ENCODE results near the gene CCNI2.

The CCNI2 gene

GRCh38 chr5:132746954-132747615 lies at the start of gene CCNI2:
Gene CCNI2, plus strand, starts transcription at chr5:132747426. Its CDS starts 70 bp downstream, at chr5:132747496.
- no peak for DNase-seq (ENCODE audit: low spot score)

GRCh38 chr5:132704875-132705274 lies 42.4 kb upstream of the CCNI2 start:
- DNase-seq (ENCODE audit: low spot score) = no peak

- DNase-seq (ENCODE audit: low spot score) = no peak
Observed at GRCh38 chr5:132708645-132709044, 38.6 kb upstream of the CCNI2 start.

GRCh38 chr5:132714456-132715307 lies 32.5 kb upstream of the CCNI2 start:
- peak; percentile 39 for DNase-seq (ENCODE audit: low spot score)

DNA sequence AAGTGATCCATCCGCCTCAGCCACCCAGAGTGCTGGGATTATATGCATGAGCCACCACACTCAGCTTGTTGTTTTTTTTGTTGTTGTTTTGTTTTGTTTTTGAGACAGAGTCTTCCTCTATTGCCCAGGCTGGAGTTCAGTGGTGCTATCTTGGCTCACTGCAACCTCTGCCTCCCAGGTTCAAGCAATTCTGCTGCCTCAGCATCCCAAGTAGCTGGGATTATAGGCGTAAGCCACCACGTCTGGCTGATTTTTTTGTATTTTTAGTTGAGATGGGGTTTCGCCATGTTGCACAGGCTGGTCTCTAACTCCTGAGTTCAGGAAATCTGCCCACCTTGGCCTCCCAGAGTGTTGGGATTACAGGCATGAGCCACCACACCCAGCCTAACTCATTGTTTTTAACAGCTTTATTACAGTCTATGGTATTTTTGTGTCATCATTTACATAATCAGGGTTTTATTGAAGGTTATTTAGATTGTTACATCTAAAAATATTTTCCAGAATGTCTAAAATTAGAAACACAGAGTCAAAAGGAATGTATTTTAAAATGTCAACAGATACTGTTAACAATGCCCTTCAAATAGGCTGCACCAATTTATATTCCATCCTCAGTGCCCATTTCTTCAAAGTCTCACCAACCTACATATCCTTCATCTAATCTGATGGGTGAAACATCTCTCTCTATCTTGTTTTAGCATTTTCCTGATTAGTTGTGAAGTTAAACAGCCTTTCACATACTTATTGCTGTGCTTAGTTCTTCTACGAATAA lies 28.5 kb upstream of the CCNI2 start:
- DNase-seq (ENCODE audit: low spot score) = no peak

DNA sequence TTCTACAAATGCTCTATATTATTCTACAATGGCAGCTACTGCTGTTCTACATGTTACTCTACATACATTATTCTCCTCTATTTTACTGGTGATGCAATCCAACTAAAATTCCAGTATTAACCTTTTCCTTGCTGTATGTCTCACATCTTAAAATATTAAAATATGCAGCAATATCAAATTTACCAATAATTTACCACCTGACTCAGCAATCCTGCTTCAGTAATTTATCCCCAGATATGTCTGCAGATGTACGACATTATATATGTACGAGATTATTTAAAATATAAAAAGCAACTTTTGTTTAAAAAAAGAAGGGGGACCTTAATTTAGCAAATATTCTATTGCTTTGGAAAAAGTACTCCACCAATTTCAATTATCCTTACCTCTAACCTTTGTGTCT lies 21.5 kb upstream of the CCNI2 start:
- no peak for DNase-seq (ENCODE audit: low spot score)

GRCh38 chr5:132729896-132730295 lies 17.3 kb upstream of the CCNI2 start:
- DNase-seq (ENCODE audit: low spot score) = no peak

DNA sequence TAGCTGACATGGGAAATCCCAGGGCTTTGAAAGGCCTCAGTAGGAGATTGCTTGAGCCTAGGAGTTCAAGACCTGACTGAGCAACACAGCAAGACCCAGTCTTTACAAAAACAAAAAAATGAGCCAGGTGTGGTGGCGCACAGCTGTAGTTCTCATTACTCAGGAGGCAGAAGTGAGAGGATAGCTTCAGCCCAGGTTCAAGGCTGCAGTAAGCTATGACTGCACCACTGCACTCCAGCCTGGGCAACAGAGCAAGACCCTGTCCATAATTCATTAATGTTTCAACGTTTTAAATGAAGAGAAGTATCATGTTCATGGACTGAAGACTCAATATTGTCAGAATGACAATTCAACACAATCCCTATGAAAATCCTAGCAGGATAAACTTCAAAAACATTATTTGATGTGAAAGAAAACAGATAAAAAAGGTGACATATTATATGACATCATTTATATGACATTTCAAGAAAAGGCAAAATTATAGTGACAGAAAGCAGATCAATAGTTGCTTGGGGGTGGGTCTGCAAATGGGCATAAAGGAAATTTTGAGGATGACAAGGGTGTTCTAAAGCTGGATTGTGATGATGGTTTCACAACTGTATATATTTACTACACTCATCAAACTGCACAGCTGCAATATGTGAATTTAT lies 13.6 kb upstream of the CCNI2 start:
- no peak for DNase-seq (ENCODE audit: low spot score)

DNA sequence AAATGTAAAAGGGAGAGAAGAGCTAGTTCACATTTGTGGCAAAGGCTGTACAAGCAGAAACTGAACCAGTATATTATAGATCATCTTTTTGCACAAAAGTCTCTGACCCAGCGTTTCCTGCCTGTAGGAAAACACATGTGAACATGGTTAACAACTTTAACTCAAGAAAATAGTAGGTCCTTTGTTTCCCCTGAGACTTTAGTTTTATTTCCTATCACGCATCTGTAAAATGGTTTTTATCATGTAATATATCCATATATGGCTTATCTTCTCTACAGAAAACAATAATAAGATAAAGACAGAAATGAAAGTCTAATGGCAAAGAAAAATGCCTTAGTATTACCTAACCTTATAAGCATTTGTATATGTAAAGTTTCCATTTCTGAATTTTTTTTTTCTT lies 12.5 kb upstream of the CCNI2 start:
- no peak for DNase-seq (ENCODE audit: low spot score)

DNA sequence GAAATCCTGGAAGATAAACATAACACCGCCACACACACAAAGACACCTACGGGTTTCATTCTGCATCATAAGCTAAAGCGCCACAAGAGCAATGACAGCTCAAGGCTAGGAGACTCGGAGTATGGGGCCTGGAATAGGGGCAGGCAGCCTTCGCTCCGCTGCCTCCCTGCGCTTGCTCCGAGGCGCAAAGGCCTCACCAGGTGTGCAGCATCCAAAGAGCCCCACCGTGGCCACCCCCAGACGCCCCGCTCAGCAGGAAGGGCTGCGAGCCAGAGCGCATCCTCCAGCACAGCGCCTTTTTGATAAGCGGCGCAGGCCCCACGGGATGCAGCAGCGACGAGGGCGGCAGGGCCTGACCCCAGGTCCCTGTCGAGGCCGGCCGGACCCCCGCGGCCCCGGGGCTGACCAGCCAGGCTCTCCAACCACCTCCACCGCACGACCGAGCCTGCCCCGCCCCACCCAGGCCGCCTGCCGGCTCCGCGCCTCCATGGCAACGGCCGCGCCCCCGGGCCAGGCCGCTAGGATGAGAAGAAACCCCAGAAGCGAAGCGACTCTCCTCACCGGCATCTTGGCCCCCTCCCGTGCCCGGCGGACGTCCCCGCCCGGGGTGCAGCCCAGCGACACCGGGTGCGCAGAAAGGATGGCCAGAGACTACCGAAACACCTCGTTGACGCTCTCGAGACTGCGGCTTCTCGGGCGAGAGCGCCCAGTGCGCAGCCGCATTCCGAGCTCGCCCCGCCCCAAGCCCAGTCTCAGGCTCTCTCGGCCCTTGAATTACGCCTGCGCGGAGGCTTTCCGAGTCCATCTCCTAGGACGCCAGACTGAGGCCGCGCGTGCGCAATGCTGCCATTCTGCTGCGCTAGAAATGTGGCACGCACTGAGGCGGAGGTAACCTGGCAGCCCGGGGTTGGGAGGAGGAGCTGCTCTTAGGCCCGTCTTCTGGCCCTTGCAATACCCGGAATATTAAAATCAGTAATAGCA lies 10.1 kb upstream of the CCNI2 start, which contains the start of gene KIF3A:
KIF3A (minus strand) TSS at position 694 of the 981 bp plus-strand sequence; CDS start at position 567, 127 bp downstream.
- DNase-seq (ENCODE audit: low spot score) = peak; percentile 97

DNA sequence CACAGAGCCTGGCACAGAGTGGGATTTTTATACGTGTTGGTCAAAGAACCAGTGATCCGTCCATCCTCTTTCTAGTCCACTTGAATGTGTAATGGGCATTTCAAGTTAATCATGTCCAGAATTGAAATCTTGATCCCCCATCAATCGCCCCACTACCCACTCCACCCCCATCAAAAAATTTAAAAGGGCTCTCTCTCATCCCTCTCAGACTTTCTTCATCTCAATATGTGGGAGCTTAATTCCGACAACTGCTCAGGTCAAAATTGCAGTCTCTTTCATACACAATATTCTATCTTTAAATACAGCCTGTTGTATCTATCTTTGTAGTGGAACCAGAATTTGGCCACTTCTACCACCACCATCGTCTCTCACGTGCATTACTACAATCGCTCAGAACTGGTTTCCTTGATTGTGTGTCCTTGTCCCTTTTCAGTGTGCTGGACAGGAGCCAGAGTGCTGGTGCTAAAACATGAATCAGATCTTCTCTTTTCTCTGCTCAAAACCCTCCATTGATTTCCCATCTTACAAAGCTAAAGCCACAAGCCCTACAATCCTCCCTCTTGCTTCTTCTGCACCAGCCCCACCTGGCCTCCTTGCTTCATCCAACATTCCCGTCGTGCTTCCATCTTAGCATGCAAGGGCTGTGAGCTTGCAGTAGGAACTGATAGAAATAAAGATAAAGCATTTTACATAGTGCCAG lies 9.1 kb upstream of the CCNI2 start:
- no peak for DNase-seq (ENCODE audit: low spot score)

- no peak for DNase-seq (ENCODE audit: low spot score)
Observed at GRCh38 chr5:132739232-132739631, 8.0 kb upstream of the CCNI2 start.

DNA sequence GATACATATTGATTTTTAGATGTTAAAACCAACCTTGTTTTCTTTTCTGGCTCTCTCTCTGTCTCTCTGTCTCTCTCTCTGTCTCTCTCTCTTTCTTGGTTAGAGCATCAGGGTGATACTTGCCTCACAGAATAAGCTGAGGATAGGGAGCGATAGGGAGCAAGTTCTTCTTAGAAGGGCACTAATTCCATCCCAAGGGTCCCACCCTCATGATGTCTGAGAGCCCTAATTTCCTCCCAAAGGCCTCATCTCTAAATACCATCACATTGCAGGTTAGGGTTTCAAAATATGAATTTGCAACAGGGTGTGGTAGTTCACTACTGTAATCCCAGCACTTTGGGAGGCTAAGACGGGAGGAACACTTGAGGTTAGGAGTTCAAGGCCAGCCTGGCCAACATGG lies 5.1 kb upstream of the CCNI2 start:
- DNase-seq (ENCODE audit: low spot score) = no peak

DNA sequence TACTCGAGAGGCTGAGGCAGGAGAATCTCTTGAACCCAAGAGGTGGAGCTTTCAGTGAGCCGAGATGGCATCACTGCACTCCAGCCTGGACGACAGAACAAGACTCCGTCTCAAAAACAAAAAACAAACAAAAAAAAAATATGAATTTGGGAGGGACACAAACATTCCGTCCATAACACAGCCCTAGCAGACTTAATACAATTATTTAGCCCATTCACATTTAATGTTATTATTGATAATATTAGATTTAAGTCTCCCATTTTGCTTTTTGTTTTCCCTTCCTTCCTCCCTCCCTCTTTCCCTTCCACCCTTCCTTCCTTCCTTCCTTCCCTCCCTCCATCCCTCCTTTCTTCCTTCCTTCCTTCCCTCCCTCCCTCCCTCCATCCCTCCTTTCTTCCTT lies 4.6 kb upstream of the CCNI2 start:
- DNase-seq (ENCODE audit: low spot score) = no peak

DNA sequence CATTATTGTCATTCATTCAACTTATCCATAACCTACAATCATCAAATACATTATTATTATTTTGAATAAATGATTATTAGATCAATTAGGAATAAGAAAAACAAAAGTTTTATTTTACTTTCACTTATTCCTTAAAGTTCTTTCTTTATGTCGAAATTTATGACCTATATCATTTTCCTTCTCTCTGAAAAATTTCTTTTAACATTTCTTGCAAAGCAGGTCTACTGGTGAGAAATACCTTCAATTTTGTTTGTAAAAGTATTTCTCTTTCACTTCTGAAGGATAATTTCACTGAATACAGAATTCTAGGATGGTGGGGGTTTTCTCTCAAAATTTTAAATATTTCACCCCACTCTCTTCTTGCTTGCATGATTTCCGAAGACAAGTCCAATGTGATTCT lies 2.6 kb upstream of the CCNI2 start:
- DNase-seq (ENCODE audit: low spot score) = no peak

- DNase-seq (ENCODE audit: low spot score) = no peak
Observed at GRCh38 chr5:132746592-132746953, 653 bp upstream of the CCNI2 start.

DNA sequence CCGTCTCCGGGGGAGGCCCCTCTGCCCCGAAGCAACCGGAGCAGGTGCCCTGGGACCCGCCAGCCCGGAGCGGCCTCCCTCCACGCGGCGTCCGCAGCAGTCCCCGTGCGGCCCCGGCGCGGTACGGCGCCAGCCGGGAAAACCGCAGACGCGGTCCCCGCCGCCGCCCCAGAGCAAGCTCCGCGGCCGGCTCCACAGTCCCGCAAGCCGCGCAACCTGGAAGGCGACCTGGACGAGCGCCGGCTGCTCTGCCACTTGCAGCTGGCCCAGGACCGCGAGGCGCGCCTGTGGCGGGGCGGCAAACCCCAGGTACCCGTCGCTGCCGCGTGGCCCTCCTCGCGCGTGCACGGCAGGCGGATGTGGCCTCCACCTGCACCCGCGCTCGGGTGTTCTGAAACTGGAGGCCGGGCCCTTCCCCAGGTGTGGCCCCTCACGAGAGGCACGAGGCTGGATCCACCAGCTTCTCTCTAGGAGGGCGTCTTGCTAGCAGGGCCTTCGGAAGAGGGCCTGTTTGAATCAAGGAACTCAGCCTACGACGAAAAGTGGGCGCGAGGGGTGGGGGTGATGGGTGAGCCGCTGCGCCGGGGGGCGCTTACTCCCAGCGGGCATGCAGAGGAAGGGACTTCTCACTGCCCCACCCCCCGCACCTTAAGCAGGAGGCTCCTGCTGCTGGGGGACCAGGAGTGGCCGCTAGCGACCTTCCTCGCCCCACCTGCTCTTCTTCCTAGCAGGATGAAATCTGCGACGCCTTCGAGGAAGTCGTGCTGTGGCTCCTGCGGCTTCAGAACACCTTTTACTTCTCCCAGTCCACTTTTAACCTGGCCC lies 602 bp downstream of the CCNI2 start:
- no peak for DNase-seq (ENCODE audit: low spot score)

DNA sequence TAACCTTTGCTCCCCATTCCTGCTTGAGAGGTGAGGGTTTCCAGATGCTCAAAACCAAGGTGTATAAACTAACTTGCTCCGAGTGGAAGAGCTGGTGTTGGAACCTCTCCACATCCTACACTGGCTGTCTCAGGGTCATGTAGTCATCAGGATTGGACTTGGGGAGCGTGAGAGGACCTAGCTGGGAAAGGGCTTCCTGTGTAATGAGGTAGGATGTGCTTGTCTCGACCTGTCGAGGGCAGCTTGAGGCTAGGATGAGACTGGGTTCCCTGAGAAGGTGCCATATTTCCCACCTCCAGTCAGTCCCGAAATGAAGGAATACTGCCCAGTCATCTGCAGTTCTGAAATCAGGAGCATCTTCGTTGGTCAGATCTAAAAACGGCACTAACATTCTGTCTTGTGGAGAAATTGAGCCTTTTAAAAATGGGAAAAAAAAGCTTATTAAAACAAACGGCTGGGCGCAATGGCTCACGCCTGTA lies 1.3 kb downstream of the CCNI2 start:
- no peak for DNase-seq (ENCODE audit: low spot score)

- DNase-seq (ENCODE audit: low spot score) = no peak
Observed at GRCh38 chr5:132749506-132749905, 2.3 kb downstream of the CCNI2 start.
